ENCODE measurements around the gene GOLGA8S.
"Not testable (repeated sequence)": the region's sequence is repeated elsewhere in the genome, so short reads cannot be mapped to it uniquely, and the experiment has no call there.

Gene GOLGA8S

GRCh38 chr15:23411841-23412240 lies 57.3 kb downstream of the GOLGA8S start:
- ATAC-seq (replicated peaks) (no peak), DNase-seq (no peak)
- Mint-ChIP-seq H3K9me3 (no peaks in the 10 kb centered on the region), H3K4me1 (ENCODE audit: low read depth in 2 of 2) (no peaks in the 10 kb centered on the region), H3K4me3 (no peak overlapping the region), H3K27ac (no peak overlapping the region), H3K27me3 (no peaks in the 10 kb centered on the region), H3K36me3 (ENCODE audit: insufficient read depth) (no peaks in the 10 kb centered on the region)

GRCh38 chr15:23412881-23413600 lies 58.5 kb downstream of the GOLGA8S start:
- H3K36me3 Mint-ChIP-seq (ENCODE audit: insufficient read depth), result not testable (repeated sequence)

More at GRCh38 chr15:23412881-23413600, 58.5 kb downstream of the GOLGA8S start:
- H3K4me1 Mint-ChIP-seq (ENCODE audit: low read depth in 2 of 2); H3K4me3 Mint-ChIP-seq; DNase-seq; ATAC-seq (replicated peaks); H3K27ac Mint-ChIP-seq; H3K9me3 Mint-ChIP-seq; H3K27me3 Mint-ChIP-seq: not testable (repeated sequence)

All from effector memory CD8-positive, alpha-beta T cell (primary cell).